NK-92 (cell line): Measurements from ENCODE around the gene NKRF.
"Not testable (repeated sequence)": the region's sequence is repeated elsewhere in the genome, so short reads cannot be mapped to it uniquely, and the experiment has no call there.

Experiments used
- DNase-seq: peaks from one replicate; lab custom pipeline; 2025; ENCODE audit not compliant: unreplicated experiment; lab: John Stamatoyannopoulos, UW

The NKRF gene

DNA sequence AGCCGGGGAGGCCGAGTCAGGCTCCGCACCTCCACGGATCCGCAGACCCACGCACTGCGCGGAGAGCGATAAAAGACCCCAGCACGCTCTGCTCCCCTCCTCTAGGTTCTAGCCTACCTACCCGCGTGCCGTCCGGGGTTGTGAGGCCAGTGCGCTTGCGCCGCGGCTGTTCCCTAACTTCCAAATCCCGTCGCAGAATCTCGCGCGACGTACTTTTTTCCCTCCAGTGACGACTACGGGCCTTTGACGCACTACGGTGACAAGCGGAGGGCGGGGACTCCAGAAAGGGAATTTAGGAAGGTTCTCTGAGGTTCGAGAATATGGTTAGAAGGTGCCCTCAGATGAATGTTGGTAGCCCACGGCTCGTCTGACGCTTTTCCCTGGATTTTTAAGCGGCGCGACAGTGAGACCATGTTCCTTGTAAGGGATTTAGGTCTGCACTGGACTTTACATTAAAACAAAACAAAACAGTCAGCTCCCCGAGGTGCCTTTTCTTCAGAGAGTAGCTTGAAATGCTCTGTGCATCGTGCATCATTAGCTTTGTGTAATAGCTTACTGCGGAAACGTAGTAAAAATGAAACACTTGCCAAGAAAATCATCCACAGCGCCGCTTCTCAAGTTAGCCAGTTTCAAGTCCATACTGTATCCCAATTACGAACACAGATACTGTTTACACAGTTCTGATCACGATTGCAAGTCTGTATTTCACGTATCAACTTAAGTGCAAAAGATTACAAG lies at the start of gene NKRF:
NKRF (minus strand) TSS at position 145 of the 738 bp plus-strand sequence.
- DNase-seq, result peak; percentile 10

DNA sequence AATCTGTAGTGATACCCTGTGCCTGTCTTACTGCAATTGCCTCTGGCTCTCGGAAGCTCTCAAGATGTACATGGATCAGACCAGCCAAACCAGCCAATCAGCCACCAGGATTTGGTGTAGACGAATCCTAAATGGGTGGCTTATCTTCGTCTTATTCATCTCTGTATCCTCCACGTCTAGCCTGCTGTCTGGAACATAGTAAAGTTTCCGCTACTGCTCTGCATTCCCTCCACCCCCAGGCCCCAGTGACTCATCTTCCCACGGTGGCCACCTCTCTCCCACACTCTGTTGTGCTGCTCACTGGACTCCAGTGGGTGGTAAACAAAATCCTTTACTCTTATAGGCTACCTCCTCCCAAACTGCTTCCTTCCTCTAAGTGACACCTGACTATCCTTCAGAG lies 48.9 kb upstream of the NKRF start:
- no peak for DNase-seq

DNA sequence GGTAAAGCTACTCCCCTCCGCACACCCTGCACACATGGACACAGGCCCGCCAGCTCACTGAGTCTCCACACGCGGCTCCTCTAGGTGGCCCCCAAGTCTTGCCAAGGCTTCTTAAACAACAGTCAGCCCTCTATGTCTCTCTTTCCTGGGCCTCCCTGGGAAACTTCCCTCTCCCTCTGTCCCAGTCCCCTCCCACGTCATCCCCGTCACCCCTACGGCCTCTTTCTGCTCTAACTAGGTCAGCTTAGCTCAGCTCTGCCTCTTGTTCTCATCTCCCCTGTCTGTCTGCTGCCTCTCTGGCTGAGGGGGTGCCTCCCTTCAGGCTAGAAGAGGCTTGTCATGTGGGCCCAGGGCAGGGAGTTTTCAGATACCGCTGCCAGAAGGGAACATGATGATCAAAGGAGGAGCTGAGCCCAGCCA lies 47.9 kb upstream of the NKRF start:
- no peak for DNase-seq

DNA sequence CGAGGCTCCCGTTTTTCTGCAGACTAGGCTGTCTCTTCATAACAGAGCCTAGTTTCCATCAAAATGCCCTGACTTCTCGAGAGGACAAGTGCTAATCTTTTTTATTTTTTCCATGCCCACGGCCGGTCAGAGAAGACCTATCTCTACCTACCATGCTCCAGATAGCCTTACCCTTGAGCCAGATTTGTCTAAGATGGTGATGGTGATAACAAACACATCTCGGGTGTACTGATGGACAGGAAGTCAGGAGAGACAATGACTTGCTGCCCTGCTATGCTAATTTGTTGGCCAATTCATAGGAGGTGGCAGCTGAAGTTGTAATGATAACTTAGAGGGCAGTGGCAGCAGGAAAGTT lies 42.2 kb upstream of the NKRF start:
- no peak for DNase-seq

DNA sequence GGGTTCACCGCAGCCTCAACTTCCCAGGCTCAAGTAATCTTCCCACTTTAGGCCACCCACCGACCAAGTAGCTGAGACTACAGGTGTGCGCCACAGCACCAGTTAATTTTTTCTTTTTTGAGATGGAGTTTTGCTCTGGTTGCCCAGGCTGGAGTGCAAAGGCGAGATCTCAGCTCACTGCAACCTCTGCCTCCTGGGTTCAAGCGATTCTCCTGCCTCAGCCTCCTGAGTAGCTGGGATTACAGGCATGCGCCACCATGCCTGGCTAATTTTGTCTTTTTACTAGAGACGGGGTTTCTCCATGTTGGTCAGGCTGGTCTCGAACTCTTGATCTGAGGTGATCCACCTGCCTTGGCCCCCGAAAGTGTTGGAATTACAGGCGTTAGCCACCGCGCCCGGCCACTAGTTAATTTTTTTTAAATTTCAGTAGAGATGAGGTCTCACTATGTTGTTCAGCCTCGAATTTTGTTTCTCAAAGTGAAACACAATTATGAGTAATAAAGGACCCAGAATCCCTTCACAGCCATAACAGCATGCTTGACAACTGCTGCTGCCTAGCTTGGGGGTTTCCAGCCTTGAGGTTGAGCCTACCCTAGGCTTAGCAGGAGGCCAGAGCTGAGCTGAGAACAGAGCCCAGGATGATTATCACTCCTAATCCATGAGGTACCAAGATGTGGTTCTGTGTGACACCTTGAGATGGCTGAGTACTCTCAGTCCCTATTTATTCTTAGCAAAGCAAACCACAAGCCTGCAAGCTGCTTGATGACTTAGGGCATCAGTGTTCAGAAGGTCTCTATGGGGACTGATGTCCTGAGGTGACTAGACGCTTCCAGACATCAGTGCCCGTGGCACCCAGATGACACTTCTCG lies 41.6 kb upstream of the NKRF start:
- DNase-seq, result no peak

DNA sequence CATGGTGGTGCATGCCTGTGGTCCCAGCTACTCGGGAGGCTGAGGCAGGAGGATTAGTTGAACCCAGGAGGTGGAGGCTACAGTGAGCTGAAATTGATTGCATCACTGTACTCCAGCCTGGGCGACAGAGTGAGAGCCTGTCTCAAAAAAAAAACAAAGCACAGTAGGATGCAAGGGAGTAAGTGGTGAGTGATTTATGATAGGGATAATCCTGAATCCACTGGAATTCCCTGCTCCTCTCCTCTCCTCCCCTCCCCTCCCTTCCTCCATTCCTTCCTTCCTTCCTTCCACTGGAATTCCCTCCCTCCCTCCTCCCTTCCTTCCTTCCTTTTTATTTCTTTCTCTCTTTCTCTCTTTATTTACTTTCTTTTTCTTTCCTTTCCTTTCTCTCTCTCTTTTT lies 40.9 kb upstream of the NKRF start:
- no peak for DNase-seq

DNA sequence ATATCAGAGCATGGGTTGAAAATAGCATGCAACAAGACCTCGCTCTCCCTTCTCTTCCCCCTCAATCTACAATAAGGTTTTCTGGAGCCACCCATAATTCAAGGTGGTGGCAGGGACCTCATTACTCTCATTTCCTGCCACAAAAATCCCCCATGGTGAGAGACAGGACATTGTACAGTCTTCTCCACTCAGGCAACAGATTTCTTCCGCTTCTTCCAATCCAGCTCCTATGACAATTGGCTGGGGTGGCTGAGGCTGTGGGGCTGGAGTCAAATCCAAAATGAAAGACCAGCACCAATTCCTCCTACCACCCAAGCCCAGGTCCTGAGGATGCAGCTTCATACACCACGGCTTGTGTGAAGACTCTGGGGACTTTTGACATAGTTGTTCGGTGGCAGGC lies 40.3 kb upstream of the NKRF start:
- DNase-seq, result no peak

DNA sequence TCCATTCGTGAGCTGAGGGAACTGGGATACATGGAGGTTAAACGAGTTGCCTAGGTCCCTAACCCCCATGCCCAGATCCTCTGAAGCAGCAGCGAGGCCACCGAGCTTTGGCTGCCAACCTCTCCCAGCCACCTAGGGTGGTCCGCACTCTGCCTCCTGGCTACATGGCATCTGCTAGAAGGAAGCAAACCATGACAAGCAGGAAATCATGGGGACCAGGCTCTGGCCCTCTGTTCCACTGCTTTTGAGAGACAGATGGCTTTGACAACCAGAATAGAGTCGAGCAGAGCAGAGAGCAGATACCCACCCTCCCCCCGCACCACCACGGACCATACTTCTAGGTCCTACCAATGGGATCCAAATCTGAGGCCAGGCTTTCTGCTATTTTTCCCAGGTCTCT lies 37.5 kb upstream of the NKRF start:
- no peak for DNase-seq

DNA sequence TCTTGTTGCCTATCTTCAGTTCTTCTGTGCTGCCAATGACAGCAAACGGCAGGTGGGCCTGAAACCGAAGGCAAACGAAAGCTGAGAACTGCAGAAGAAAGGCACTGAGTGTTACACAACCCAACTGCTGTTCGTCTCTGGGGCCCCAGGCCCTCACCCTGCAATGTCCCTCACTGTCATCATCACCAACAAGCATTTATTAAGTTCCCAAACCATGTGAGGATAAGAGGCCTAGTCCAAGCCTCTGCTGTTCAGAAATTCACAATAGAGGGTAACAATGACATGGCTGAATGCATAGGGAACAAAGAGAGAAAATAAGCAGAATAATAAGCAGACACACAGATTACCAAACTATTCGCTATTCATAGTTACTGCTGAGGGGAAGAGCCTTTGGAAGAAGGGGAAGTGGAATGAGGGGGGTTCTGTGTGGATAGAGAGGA lies 34.5 kb upstream of the NKRF start:
- DNase-seq, result no peak

DNA sequence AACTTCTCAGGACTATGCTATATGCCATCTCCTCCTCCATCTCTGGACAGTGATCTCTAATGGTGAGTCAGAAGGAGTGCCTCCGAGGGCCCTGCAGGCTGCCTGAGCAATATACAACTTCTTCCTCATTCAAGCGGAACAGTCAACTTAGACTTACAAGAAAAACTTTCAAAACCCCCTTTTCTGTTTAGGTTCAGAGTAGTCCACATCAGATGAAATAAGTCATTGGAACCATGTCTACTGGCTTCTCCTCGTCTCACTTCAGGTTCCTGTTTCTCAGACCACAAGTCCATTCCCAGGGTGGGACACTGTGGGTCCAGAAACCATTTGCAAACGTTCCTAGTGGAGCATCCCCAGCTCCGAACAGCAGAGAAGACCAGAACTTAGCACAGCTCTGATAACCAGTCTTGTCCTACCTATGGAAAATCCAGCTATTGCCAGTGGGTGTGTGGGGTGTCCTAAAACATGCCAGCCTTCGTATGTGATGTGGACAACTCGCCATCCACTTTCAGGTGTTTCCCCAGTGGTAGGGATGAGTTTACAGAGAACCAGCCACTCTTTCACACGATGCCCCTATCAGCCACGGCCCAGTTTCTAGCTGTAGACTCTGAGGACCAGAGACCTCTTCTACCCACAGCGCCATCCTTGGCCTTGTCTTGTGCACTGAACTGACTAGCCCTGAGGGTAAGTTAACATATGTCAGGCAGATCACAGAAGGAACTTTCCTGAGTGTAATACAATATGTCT lies 32.7 kb upstream of the NKRF start:
- DNase-seq, result no peak

DNA sequence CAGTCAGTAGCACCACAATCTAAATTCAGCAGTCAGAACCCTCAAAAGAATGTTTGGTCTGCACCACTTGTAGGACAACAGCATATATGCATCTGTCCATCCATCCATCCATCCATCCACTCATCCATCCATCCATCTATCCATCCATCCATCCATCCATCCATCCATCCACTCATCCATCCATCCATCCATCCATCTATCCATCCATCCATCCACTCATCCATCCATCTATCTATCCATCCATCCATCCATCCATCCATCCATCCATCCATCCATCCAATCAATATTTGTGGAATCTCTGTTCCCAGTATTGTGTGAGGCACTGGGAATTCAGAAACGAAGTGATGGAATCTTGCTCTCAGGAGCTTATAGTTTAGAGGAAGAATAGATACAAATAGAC lies 31.2 kb upstream of the NKRF start:
- not testable (repeated sequence) for DNase-seq

DNA sequence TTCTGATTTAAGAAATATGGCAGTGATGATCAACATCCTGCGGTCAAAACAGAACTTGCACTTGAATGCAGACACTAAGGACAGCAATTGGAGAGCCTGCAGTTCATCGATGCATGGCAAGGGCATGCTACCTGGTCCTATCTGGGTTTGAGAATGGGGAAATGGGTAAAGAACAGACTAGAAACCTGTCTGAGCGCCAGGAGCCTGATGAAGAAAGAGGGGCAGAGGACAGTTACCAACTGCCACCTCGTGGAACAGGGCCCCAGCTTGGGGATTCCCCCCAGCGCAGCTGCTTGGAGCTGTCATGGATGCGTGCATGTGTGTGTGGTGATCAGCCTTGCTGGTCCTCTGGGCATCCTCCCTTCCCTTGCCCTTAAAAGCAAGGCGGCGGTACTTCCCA lies 30.2 kb upstream of the NKRF start:
- DNase-seq, result no peak

DNA sequence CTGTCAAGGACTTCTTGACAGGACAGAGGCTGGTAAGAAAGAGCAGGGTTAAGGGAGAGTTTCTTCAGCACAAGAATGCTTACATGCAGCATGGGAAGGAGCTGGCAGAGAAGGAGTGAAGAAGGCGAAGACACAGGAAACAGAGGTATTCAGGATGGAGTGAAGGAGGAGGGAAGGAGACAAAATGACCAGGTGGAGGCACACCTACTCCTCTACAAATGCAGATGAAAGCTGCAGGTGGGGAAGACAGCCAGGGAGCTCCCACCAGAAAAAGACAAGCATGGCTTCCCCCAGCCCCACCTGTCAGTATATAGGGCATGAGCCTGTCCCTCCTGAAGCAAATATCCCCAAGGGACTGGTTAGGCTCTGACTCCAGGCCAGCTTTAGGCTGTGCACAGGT lies 29.6 kb upstream of the NKRF start:
- DNase-seq, result no peak

DNA sequence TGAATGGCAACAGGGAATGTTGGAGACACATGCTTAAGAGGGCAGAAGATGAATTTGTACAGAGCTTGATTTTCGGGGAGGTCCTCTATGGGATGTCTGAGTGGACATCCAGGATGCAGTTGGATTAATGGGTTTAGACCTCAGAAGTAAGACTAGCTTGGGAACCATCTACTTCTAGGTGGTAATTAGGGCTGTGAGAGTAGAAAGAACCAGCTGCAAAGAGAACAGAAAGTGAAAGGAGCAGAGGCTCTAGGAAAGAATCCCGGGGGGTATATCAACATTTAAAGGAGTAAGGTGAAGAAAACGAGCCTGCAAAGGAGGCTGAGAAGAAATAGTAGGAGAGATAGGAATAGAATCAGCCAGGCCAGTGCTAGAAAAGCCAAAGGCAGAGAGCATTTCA lies 29.0 kb upstream of the NKRF start:
- no peak for DNase-seq

DNA sequence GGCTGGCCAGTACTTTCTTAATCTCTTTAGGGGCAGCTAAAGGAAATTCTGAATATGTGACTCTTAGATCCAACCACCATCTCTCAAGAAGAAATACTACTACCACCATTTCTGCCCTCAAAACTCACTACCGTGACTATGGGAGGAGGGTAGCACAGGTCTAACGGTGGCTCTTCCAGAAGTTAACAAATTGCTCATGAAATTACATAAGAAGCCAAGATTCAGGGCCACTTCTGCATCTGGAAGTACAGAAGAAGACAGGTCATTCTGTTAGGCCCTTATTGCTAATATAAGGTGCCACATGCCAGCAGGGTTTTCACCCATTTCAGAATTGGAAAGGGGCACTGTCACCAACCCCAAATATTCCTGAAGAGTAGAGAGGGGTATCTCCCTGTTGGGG lies 19.6 kb upstream of the NKRF start:
- no peak for DNase-seq

DNA sequence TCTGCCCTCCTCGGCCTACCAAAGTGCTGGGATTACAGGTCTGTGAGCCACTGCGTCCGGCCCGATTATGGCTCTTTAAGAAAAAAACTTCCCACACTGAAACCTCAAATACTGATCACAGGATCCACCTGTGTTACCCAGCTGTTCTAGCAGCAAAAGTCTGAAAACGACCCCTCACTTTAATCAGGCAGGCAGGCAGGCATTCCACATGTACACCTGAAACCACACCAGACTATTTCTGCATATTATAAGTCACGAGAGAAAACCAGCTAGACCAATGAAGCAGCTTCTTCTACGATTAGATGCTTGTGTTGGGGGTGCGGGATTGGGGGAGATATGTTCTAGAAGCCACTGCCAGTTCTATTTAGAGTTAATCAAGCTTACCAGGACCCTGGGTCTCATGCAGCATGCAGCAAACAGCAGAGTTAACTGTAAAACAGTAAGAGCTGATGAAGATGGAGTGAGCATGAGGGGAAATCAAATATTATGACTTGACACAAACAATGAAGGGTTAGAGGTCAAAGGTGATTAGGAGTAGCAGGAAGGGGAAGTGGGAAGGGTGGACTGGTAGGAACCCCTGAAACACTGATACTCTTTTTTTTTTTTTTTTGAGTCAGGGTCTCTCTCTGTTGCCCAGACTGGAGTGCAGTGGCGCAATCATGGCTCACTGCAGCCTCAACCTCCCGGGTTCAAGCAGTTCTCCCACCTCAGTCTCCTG lies 18.9 kb upstream of the NKRF start:
- DNase-seq, result no peak

DNA sequence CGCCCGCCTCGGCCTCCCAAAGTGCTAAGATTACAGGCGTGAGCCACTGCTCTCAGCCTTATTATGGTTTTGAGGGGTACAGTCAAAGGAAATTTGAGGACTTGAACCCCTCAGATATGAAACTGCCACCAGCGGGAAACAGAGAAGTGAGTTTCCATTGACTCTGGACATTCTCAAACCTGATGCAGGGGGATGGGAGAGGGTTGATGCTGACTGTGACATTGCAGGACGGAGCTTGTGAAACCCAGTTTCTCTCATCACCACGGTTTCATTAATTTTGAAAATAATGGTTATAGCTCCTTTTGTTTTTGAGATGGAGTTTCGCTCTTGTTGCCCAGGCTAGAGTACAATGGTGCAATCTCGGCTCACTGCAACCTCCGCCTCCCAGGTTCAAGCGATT lies 18.2 kb upstream of the NKRF start:
- DNase-seq, result no peak

DNA sequence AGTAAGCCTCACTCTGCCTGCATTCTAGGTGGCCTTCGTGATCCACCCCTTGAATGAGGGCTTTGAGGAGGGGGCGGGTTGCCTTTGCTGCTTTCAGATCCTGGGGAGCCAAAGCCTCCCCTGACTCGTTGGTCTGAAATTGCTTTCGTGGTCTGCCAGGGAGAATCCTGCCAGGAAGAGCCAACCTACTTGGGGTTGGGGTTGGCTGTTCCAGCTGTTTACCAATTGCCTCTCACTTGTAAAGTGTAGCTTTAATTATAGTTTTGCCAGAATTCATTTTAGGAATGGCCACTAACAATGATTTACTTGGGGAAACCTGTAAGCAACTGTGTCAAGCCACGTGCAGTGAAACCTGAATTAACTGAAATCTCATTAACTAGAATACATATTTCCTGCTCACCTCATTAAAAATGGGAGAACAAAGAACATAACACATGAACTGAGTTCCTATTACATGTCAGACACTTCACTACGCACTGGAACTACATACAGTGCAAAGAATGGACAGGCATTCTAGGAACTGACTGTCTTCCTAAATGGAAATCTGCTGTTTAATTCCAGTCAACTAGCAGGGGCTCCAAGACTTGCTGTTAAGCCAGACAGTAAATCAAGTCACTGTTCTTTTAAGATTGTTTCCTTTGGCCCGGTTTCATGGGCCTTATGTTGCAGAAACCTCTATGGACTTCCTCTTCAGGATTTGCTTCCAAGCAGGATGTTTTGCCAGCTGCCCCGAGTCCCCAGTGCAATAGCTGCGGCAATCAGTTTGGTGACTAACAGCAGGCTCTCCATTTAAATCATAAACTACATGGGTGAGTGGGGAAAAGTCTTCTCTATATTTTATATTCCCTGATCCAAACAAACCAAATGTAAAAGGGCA lies 16.4 kb upstream of the NKRF start:
- DNase-seq, result no peak

DNA sequence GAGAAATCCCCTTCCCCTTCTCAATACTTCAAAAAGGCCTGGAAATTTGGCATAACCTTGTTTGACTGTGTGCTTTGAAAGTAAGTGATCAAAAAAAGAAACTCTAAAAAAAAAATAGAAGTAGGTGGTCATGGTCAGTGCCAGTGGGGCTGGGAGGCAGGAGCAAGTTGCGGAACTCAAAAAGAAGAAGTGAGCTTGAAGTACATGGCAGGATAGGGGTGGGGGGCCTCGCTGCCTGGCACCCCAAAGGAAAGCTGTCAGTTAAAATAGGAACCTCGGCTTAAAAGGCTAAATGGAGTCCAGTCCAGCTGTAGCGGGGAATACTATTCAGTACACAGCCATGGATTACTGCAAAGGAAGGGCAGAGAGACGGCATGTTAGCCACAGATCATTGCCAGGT lies 12.2 kb upstream of the NKRF start:
- DNase-seq, result no peak

DNA sequence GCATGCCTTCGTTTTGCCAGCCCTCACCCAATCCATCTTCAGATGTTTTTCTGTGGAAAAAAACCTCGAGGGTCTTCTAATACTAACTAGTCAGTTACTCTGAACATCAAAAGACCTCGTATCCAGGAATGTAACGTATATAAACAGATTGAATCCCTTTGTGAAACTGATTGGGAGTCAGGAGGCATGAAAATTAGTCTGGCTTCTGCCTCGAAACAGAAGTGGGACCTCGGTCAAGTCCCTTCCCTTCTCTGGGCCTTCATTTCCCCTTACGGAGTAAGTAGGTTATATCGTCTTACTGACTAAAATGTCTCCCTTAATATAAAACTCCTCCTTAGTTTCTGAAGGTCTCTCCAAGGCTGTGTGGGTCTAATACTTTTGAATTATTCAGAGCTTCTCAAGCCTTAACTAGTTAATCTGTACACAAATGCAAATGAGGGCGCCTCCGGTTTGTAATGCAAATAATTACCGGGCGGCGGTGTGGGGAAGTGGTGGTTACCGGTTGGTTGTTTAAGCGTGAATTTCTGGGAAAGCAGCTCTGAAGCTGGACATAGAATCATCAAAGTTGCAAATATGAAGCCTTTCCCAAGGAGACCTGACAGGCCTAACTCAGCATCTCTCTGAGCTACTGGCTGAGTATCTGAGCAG lies 11.4 kb upstream of the NKRF start:
- no peak for DNase-seq
